GM19324 (cell line): ENCODE measurements around the gene TSEN15.

Experiments
- ATAC-seq: cut with Tn5 transposase; IDR thresholded peaks from one replicate; pipeline ENCODE4 v1.9.1; 2021; ENCODE audit warnings: mild to moderate bottlenecking, moderate library complexity; ENCODE audit not compliant: unreplicated experiment, low FRiP score

Gene TSEN15

DNA sequence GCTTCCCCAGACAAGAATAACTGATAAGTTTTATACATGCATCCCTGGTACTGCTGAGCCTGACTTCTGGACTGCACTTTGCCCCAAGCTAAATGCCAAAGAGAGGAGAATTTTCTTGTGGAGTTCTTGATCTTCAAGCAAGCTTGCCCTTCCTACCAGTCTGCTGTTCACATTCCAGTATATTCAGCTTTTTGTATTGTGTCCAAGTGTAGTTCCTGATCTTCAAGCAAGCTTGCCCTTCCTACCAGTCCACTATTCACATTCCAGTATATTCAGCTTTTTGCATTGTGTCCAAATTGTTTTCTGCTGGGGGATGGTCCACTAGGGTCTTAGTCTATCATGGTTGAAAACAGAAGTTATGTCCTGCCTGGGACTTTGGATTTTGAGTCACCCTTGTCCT is 894 bp upstream of the TSEN15 start:
- ATAC-seq, result no peak

DNA sequence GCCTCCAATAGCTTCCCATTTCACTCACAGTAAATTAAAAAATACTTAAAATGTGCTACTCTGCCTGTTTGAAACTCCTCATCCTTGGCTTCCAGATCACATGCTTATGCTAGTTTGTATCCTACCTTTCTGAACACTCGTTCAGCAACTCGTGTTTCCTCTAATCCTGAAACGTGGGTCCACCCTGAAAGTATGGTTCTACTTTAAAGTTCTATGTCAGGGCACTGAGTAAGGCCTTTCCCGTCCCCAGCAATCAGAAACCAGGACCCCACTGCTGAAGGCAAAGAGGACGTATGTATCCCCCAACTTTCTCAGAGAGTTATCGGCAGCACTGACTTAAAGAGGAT is 419 bp upstream of the TSEN15 start:
- no peak for ATAC-seq

DNA sequence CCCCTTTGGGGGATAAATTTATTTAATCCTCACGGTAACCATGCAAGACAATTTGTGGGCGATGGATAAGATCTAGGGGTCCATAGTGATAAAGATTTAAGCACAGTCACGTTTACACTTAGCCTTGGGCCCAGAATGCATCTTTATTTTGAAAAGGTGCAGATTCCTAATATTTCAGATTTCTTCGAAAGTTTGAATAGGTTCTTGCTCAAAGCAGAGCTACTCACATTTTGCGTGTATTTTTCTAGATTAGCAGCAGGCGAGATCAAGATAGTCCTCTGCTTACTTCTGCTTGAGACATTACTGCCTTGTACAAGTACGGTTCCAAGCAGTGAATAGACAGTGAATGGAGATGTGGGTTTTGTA is 647 bp downstream of the TSEN15 start:
- no peak for ATAC-seq

GRCh38 chr1:184052750-184053149 is 1.2 kb downstream of the TSEN15 start:
- no peak for ATAC-seq

- ATAC-seq, result no peak
Observed at GRCh38 chr1:184053881-184054280, 2.4 kb downstream of the TSEN15 start.

DNA sequence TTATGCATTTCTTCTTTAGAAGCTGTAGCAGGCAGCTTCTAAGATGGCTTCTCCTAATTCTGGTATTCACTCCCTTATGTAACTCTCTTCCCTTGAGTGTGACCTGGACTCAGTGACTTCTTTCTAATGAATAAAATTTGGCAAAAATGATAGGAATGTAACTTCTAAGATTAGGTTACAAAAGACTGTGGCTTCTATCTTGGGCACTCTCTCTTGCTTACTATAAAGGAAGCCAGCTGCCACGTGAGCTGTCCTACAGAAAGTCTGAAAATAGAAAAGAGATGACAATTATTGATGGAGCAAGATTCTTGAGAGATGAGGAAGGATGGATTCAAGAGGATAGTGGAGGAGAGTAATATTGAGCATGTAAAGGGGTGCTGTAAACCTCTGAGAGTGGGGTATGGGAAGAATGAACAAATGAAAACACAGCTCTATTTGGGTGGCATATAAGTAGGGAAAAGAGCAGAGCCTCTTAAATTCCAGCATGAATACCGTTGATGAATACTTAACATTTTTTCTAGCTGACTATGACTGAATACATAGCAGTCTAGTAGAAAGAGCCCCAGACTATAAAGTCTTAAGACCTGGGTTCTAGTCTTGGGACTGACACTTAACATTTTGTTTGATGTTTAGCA is 5.5 kb downstream of the TSEN15 start:
- ATAC-seq, result no peak

DNA sequence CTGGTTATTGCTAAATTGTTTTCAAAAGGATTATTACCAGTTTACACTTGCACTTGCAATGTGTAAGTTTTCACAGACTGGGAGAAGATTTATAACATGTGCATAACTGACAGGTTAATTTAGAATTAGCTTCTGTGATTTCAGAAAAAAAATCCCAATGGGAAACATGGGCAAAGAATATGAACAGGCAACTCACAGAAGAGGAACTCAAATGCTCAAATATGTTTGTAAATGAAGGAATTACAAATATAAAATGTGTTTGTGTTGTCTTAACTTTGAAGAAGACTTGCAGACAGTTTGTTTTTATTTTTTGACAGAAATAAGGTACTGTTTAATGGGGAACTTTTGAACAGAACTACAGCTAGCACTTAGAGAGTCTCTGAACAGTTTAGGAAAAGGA is 8.4 kb downstream of the TSEN15 start:
- ATAC-seq, result no peak

DNA sequence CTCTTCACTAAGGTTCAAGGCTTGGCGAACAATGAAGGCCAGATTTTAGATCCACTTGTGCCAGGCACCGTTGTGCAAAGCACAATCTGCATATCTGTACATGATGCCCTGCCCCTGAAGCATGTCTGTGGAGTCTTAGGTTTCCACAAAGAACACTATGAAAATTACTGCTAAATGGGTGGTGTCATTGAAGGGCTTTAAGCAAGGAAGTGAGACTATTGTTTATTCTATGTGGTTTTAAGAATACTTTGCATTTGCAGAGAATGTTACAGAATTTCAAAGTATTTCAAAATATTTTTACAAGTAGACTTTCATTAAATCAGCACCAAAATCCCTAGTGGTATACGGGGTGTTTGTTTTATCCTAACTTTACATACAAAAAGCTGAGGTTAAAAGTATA is 8.8 kb downstream of the TSEN15 start:
- no peak for ATAC-seq

DNA sequence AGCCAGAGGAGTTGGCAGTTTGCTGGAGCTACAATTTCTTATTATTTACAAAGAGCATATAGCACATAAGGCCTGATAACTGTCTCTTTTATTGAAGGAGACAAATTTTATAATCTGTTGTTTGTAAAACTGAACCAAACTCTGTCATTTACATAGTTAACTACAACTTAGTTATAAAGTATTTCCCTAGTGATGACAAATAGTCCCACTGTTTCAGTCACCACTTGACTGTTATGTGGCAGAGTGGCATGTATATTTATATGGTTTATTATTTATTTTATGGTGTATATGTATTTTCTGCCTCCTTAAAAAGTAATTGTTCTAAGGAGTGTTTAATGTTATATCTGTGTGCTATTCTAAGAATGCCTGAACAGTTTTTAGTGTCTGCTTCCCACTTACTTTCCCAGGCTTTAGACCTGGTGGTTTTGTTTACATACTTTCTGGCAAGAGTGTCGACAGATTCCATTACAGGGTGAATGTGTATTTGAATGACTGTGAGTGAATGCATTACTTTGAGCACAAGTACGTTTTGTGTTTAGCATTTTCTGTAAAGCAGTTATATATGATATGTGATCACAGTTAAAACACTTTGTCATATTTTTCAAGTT is 10.0 kb downstream of the TSEN15 start:
- no peak for ATAC-seq

DNA sequence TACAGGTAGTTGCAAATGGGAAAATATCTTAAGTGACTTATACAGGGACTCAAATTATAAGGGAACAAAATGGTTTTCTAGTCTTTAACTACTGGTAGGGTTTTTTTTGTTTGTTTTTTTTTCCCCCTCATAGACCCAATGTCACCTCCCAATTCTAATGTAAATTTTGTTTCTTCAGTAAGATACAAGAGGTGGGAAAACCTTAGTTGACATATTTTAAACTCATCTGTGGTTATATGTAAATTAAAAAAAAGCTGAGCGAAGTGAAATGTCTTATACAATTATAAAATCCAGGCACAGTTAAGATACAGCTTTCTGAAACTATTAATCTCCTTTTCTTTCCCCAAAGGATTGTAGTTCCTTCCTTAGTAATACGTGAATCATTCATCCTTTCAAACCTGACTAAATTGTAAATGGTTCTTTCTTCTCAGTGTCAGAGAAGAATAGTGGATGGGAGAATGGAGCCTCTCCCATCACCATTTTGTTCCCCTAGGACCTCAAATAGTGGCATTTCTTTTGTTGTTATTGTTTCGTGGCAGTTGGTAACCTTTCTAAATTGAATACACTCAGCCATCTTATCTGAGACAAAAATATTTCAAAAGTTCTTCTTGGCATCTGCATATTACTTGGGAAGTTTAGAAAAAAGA is 11.2 kb downstream of the TSEN15 start:
- no peak for ATAC-seq

GRCh38 chr1:184065559-184065958 is 14.0 kb downstream of the TSEN15 start:
- ATAC-seq, result no peak

GRCh38 chr1:184068354-184068753 is 16.8 kb downstream of the TSEN15 start:
- ATAC-seq, result no peak

DNA sequence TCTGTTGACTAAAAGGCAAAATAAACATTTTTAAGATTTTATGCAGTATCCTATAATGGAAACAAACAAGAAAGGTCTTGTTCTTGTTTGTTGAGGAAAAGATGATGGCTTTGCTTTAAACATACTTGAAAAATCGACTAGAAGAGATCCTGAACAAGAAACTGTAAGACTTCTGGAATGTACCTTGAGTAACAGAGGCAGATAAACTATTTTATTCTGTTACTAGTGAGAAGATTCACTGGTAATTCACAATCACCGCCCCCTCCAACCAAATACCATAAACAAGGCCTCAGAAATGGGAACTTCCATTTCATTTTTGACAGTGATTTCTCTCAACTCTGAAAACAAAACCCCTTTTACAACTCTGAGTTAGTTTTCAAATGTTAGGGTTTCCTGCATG is 18.1 kb downstream of the TSEN15 start:
- ATAC-seq, result no peak

- no peak for ATAC-seq
Observed at GRCh38 chr1:184072376-184072775, 20.8 kb downstream of the TSEN15 start.

DNA sequence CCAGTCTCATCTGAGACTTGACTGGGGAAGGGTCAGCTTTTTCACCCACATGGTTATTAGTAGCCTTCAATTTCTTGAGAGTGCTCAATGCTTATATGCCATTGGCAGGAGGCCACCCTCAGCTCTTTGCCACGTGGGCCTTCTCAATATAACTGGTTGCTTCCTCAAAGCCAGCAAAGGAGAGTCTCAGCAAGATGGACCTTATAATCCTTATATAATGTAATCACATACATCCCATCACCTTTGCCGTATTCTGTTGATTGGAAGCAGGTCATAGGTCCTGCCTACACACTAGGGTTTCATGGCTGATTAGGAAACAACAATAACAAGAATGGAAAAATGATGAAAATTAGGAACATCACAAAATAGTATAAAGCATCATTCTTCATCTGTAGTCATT is 22.9 kb downstream of the TSEN15 start:
- ATAC-seq, result no peak

GRCh38 chr1:184075055-184076029 is 23.8 kb downstream of the TSEN15 start:
- no peak for ATAC-seq

DNA sequence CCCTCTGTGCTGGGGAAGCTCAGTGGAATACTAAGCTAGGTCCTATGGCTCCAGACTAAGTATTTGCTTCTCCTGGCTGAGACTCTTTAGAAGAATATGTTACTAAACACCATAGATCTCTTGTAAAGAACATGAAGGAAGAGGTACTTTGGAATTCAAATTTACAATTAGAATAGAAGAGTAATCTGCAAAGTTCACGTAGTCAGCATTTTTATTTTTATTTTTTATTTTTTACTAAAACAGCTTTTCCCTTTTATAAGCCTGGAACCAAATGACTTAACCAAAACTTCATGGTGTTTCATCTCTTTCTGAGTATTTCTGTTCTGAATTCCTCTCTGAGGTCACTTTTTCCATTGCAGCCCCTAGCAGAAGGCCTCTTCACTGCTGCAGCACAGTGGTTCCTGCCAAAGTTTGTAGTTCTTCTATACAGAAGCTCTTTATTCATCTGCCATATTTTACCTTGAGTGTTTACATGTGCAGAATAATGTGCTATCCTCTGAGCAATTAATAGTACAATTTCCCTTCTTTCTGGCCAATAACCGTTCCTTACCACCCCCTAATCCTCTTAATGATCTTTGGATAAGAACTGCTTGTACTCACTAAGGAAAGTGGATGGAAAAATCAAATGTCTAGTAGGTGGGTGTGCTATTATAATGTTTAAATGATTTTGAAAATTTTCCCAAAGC is 27.2 kb downstream of the TSEN15 start:
- no peak for ATAC-seq

DNA sequence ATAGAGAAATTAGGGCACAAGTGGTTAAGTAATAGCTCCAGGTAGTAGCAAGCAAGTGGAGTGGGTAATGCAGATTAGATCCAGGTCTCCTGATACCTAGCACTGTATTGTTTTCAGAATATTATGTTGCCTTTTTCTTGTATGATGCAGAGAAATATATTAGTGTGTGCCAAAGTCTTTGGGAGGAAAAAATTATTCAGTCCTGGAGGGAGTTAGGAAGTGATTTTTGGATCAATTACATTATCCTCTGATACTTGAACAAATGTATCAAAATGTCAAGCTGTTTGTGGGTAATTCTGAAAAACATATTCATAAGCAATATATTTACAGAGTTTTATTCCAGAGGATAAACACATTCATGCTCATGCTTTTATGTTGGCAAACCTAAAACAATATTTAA is 28.8 kb downstream of the TSEN15 start:
- ATAC-seq, result no peak

DNA sequence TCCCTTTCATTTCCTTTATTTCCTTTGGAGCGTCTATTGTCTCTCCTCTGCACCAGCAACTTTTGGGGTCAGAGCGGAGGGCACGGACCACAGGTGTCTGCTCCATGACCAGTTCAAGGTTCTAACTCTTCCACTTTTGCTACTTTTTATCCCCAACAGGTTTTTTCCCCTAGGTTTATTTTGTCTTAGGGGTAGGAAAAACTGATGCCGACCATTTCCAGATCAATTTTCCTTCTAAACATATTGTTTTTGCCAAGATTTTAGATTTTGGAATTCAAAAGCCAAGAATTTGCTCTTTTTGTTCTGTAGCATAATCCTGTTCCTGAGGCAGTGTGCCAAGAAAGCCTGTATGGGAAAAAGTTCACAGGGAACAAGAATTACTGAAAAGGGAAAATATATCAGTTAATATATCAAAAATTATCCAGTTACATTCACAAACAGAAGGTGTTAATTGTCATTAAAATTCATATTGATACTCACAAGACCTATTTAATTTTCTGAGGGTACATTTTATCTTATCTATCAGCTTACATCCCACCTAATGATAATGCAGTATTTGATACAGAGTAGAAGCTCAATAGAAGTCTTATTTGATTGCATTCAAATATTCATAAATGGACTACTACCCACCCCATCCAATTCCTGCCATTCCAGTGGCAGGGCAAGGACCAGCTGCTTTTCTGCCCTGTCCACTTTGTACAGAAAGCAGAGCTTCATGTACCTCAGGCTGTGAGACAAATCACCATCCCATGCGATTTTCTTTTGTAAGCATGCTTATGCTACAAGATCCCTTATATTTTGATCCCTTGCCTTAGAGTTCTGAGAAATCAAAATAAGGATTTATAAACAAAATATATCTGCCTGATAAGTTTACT is 31.2 kb downstream of the TSEN15 start:
- ATAC-seq, result no peak

GRCh38 chr1:184085667-184086066 is 34.1 kb downstream of the TSEN15 start:
- no peak for ATAC-seq
